HEK293 (cell line): ENCODE data around the gene CTPS2.

ENCODE experiments used
- CTCF ChIA-PET: fragments of 350-600 bp; formaldehyde crosslinking; extraction: SDS; loops from one replicate; lab custom pipeline; 2021; ENCODE audit warnings: antibody characterized with exemption; lab: Yijun Ruan, JAX
- POLR2A ChIA-PET: fragments of 300-600 bp; formaldehyde crosslinking; extraction: SDS; loops from one replicate; lab custom pipeline; 2020; ENCODE audit warnings: antibody characterized with exemption, inconsistent platforms; lab: Yijun Ruan, JAX
- H3K27ac ChIP-seq: fragments of 200-500 bp; sonication (Bioruptor generic); 2 replicates; pipeline ENCODE4 v1.5.1; 2014; ENCODE audit warnings: low read depth, low read length, control low read depth, inconsistent platforms; ENCODE audit errors: extremely low read depth
- H3K36me3 ChIP-seq, 2 experiments: fragments of 200-500 bp in 1 of 2; sonication (Bioruptor generic) in 1 of 2; 1 replicate in 1 of 2; 2 replicates in 1 of 2; pipeline ENCODE4 v1.5.1; 2014 to 2017; ENCODE audit warnings: inconsistent platforms in 2 of 2, low read length in 2 of 2; ENCODE audit not compliant: control insufficient read depth in 2 of 2, insufficient read depth in 1 of 2
- H3K4me1 ChIP-seq: fragments of 200-500 bp; sonication (Bioruptor generic); 2 replicates; pipeline ENCODE4 v1.5.1; 2014; ENCODE audit warnings: mild to moderate bottlenecking, low read length, inconsistent platforms; ENCODE audit not compliant: control insufficient read depth, insufficient read depth
- H3K4me3 ChIP-seq: 2 replicates; pipeline ENCODE4 v1.5.1; 2011; ENCODE audit warnings: low read depth, mild to moderate bottlenecking, control low read depth, low read length, moderate library complexity
- H3K9me3 ChIP-seq: fragments of 200-500 bp; sonication (Bioruptor generic); 2 replicates; pipeline ENCODE4 v1.5.1; 2014; ENCODE audit warnings: low read depth, low read length, inconsistent platforms; ENCODE audit not compliant: control insufficient read depth, insufficient read depth
- HOXD13 ChIP-seq: sonication (generic); formaldehyde crosslinking; IDR thresholded peaks from 2 replicates; pipeline ENCODE4 v1.8.0; 2022; ENCODE audit warnings: missing genetic modification reagents, borderline replicate concordance
- KLF8 ChIP-seq: fragments of 450-650 bp; formaldehyde crosslinking; IDR thresholded peaks from 2 replicates; pipeline ENCODE4 v1.5.1; 2016; ENCODE audit warnings: missing biosample characterization, missing genetic modification characterization
- RBAK ChIP-seq: fragments of 450-650 bp; formaldehyde crosslinking; IDR thresholded peaks from 2 replicates; pipeline ENCODE4 v1.5.1; 2016; ENCODE audit warnings: missing biosample characterization, missing genetic modification characterization
- TSHZ1 ChIP-seq: fragments of 450-650 bp; formaldehyde crosslinking; IDR thresholded peaks from 2 replicates; pipeline ENCODE4 v1.5.1; 2016; ENCODE audit warnings: missing biosample characterization, missing genetic modification characterization, borderline replicate concordance
- ZBTB1 ChIP-seq: fragments of 450-650 bp; formaldehyde crosslinking; IDR thresholded peaks from 2 replicates; pipeline ENCODE4 v1.5.1; 2016; ENCODE audit warnings: missing biosample characterization, missing genetic modification characterization
- ZFHX2 ChIP-seq: fragments of 450-650 bp; formaldehyde crosslinking; conservative IDR thresholded peaks from 2 replicates; pipeline ENCODE4 v1.5.1; 2016; ENCODE audit warnings: missing biosample characterization, missing genetic modification characterization
- ZNF157 ChIP-seq: fragments of 450-650 bp; formaldehyde crosslinking; IDR thresholded peaks from 2 replicates; pipeline ENCODE4 v1.5.1; 2016; ENCODE audit warnings: missing biosample characterization, missing genetic modification characterization
- ZNF223 ChIP-seq: fragments of 450-650 bp; formaldehyde crosslinking; IDR thresholded peaks from 2 replicates; pipeline ENCODE4 v1.5.1; 2016; ENCODE audit warnings: missing biosample characterization, missing genetic modification characterization
- ZNF26 ChIP-seq: fragments of 450-650 bp; formaldehyde crosslinking; IDR thresholded peaks from 2 replicates; pipeline ENCODE4 v1.5.1; 2016; ENCODE audit warnings: missing biosample characterization, missing genetic modification characterization
- ZNF292 ChIP-seq: fragments of 450-650 bp; formaldehyde crosslinking; IDR thresholded peaks from 2 replicates; pipeline ENCODE4 v1.5.1; 2016; ENCODE audit warnings: low read depth, missing biosample characterization, missing genetic modification characterization, borderline replicate concordance
- ZNF341 ChIP-seq: fragments of 450-650 bp; formaldehyde crosslinking; IDR thresholded peaks from 2 replicates; pipeline ENCODE4; 2016; ENCODE audit warnings: low read depth, missing biosample characterization, missing genetic modification characterization
- ZNF350 ChIP-seq: fragments of 450-650 bp; formaldehyde crosslinking; IDR thresholded peaks from 2 replicates; pipeline ENCODE4 v1.5.0; 2017; ENCODE audit warnings: missing biosample characterization, mild to moderate bottlenecking, missing genetic modification characterization
- ZNF391 ChIP-seq: fragments of 450-650 bp; formaldehyde crosslinking; IDR thresholded peaks from 2 replicates; pipeline ENCODE4 v1.5.1; 2016; ENCODE audit warnings: low read depth, missing biosample characterization, missing genetic modification characterization, borderline replicate concordance
- ZNF521 ChIP-seq: fragments of 450-650 bp; formaldehyde crosslinking; IDR thresholded peaks from 2 replicates; pipeline ENCODE4 v1.5.1; 2017; ENCODE audit warnings: missing biosample characterization, mild to moderate bottlenecking, missing genetic modification characterization
- ZNF561 ChIP-seq: fragments of 450-650 bp; IDR thresholded peaks from 2 replicates; pipeline ENCODE4 v1.5.1; 2018; ENCODE audit warnings: missing biosample characterization, missing genetic modification characterization, borderline replicate concordance
- ZNF580 ChIP-seq: fragments of 450-650 bp; formaldehyde crosslinking; IDR thresholded peaks from 2 replicates; pipeline ENCODE4 v1.5.1; 2016; ENCODE audit warnings: missing biosample characterization, missing genetic modification characterization
- TF ChIP-seq, protein P1 (sequence below): fragments of 450-650 bp; formaldehyde crosslinking; IDR thresholded peaks from 2 replicates; pipeline ENCODE4 v1.5.1; 2016; ENCODE audit warnings: missing biosample characterization, missing genetic modification characterization
- TF ChIP-seq, protein P2 (sequence below): fragments of 450-650 bp; formaldehyde crosslinking; IDR thresholded peaks from 2 replicates; pipeline ENCODE4 v1.5.1; 2016; ENCODE audit warnings: missing biosample characterization, missing genetic modification characterization
- TF ChIP-seq, protein P3 (sequence below): fragments of 450-650 bp; formaldehyde crosslinking; IDR thresholded peaks from 2 replicates; pipeline ENCODE4 v1.5.1; 2017; ENCODE audit warnings: missing biosample characterization, missing genetic modification characterization
- TF ChIP-seq, protein P4 (sequence below): fragments of 450-650 bp; formaldehyde crosslinking; IDR thresholded peaks from 2 replicates; pipeline ENCODE4 v1.5.1; 2016; ENCODE audit warnings: missing biosample characterization, missing genetic modification characterization

CTPS2 gene

DNA sequence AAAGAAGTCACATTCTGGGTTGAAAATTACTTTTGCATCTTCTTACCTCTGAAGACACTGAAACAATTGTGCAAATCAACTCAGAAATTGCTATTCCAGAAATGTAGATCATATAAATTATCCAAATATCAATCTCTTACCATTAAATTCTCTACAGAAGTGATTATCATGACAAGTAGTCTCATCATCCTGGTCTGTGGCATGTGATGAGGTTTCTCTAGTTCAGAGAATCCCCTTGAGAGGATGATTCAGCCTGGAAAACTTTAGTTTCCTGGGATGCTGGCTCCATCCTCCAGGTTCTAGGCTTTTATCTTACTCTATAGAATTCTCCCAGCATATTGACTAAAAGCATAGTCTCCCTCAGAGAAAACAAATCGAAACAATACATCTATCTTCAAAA, 138.7 kb downstream of the CTPS2 start:
- ChIA-PET POLR2A (no interaction called here), CTCF (no interaction called here)
- no peaks in the 10 kb centered on the region for H3K4me1 ChIP-seq
- no peak overlapping the region for H3K4me3 ChIP-seq
- no peaks in the 10 kb centered on the region for H3K9me3 ChIP-seq
- H3K36me3 ChIP-seq, result no peaks in the 10 kb centered on the region
- TF ChIP-seq ZNF391 (tag by site-specific recombination), result no peak
- TF ChIP-seq ZNF580, result no peak
- TF ChIP-seq, protein P1, sequence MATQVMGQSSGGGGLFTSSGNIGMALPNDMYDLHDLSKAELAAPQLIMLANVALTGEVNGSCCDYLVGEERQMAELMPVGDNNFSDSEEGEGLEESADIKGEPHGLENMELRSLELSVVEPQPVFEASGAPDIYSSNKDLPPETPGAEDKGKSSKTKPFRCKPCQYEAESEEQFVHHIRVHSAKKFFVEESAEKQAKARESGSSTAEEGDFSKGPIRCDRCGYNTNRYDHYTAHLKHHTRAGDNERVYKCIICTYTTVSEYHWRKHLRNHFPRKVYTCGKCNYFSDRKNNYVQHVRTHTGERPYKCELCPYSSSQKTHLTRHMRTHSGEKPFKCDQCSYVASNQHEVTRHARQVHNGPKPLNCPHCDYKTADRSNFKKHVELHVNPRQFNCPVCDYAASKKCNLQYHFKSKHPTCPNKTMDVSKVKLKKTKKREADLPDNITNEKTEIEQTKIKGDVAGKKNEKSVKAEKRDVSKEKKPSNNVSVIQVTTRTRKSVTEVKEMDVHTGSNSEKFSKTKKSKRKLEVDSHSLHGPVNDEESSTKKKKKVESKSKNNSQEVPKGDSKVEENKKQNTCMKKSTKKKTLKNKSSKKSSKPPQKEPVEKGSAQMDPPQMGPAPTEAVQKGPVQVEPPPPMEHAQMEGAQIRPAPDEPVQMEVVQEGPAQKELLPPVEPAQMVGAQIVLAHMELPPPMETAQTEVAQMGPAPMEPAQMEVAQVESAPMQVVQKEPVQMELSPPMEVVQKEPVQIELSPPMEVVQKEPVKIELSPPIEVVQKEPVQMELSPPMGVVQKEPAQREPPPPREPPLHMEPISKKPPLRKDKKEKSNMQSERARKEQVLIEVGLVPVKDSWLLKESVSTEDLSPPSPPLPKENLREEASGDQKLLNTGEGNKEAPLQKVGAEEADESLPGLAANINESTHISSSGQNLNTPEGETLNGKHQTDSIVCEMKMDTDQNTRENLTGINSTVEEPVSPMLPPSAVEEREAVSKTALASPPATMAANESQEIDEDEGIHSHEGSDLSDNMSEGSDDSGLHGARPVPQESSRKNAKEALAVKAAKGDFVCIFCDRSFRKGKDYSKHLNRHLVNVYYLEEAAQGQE (tag by site-specific recombination), result no peak
- TF ChIP-seq, protein P2, sequence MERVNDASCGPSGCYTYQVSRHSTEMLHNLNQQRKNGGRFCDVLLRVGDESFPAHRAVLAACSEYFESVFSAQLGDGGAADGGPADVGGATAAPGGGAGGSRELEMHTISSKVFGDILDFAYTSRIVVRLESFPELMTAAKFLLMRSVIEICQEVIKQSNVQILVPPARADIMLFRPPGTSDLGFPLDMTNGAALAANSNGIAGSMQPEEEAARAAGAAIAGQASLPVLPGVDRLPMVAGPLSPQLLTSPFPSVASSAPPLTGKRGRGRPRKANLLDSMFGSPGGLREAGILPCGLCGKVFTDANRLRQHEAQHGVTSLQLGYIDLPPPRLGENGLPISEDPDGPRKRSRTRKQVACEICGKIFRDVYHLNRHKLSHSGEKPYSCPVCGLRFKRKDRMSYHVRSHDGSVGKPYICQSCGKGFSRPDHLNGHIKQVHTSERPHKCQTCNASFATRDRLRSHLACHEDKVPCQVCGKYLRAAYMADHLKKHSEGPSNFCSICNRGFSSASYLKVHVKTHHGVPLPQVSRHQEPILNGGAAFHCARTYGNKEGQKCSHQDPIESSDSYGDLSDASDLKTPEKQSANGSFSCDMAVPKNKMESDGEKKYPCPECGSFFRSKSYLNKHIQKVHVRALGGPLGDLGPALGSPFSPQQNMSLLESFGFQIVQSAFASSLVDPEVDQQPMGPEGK, result no peak
- TF ChIP-seq ZNF292 (tag by site-specific recombination), result no peak
- TF ChIP-seq, protein P3, sequence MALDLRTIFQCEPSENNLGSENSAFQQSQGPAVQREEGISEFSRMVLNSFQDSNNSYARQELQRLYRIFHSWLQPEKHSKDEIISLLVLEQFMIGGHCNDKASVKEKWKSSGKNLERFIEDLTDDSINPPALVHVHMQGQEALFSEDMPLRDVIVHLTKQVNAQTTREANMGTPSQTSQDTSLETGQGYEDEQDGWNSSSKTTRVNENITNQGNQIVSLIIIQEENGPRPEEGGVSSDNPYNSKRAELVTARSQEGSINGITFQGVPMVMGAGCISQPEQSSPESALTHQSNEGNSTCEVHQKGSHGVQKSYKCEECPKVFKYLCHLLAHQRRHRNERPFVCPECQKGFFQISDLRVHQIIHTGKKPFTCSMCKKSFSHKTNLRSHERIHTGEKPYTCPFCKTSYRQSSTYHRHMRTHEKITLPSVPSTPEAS, result no peak
- TF ChIP-seq ZNF521, result no peak
- no peak for TF ChIP-seq ZNF157 (tag by site-specific recombination)
- TF ChIP-seq, protein P4, sequence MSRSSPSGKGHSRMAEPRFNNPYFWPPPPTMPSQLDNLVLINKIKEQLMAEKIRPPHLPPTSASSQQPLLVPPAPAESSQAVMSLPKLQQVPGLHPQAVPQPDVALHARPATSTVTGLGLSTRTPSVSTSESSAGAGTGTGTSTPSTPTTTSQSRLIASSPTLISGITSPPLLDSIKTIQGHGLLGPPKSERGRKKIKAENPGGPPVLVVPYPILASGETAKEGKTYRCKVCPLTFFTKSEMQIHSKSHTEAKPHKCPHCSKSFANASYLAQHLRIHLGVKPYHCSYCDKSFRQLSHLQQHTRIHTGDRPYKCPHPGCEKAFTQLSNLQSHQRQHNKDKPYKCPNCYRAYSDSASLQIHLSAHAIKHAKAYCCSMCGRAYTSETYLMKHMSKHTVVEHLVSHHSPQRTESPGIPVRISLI, result no peak
- no peak for TF ChIP-seq ZFHX2 (tag by site-specific recombination)
- no peak for TF ChIP-seq KLF8 (tag by site-specific recombination)
- TF ChIP-seq ZNF26 (tag by site-specific recombination), result no peak
- TF ChIP-seq, all 188 proteins: peak for 0
- H3K27ac ChIP-seq, result no peak overlapping the region

DNA sequence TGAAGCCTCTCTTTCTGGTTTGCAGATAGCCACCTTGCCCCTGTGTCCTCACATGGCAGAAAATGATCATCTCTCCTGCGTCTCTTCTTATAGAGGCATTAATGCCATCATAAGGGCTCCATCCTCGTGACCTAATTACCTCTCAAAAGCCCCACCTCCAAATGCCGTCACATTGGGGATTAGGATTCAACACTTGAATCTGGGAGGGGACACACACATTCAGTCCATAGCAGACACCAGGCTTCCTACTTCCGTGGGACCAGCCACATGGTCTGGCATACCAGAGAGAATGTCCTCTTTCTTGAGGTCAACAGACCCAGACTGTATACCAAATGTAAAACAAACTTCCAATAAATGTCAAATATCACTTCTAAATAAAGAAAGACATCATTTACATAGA, 144.8 kb downstream of the CTPS2 start:
- H3K27ac ChIP-seq, result no peak overlapping the region
- H3K4me1 ChIP-seq, result no peaks in the 10 kb centered on the region
- no peaks in the 10 kb centered on the region for H3K36me3 ChIP-seq
- H3K4me3 ChIP-seq, result no peak overlapping the region
- ChIA-PET CTCF (interaction anchor here (0.6 kb wide), 1 partner anchor 92 kb away, joined by 5 read pairs; no protein-coding TSS in a partner anchor), POLR2A (no interaction called here)
- TF ChIP-seq ZNF350 (tag by site-specific recombination), result no peak
- TF ChIP-seq TSHZ1, result no peak
- TF ChIP-seq ZBTB1 (tag by site-specific recombination), result no peak
- TF ChIP-seq ZNF223 (tag by site-specific recombination), result no peak
- no peak for TF ChIP-seq ZNF341 (tag by site-specific recombination)
- no peak for TF ChIP-seq RBAK (tag by site-specific recombination)
- no peak for TF ChIP-seq HOXD13 (CRISPR knock-in tag)
- no peak for TF ChIP-seq ZNF561 (tag by site-specific recombination)
- H3K9me3 ChIP-seq, result no peaks in the 10 kb centered on the region
